ENCODE measurements around the gene MAP2K3.

- TF ChIP-seq EP300 (IDR thresholded peaks at IDR 0.05) (no peak), POLR2A (IDR thresholded peaks at IDR 0.05) (no peak)
Observed at GRCh38 chr17:21241564-21241963, 42.9 kb upstream of the MAP2K3 start.
